ENCODE results near the gene RSU1. TPM values are rescaled to one million over a fixed set of nuclear protein-coding genes. Genes with fewer than 3 reads are reported as not detected.
"Not testable (repeated sequence)": the region's sequence is repeated elsewhere in the genome, so short reads cannot be mapped to it uniquely, and the experiment has no call there.

The RSU1 gene
- total RNA-seq, 2 donors from 2014 or later, result 49.1 to 53.1 TPM

- ATAC-seq (replicated peaks in 1 of 2) (no peak), DNase-seq (no peak)
- Mint-ChIP-seq H3K36me3 (ENCODE audit: insufficient read depth in 2 of 2) (no peaks in the 10 kb centered on the region), H3K27ac (no peak overlapping the region), H3K4me3 (no peak overlapping the region), H3K27me3 (ENCODE audit: low read depth) (no peaks in the 10 kb centered on the region), H3K4me1 (ENCODE audit: low read depth) (no peaks in the 10 kb centered on the region), H3K9me3 (no peaks in the 10 kb centered on the region)
These were observed 28.0 kb upstream of the RSU1 start for GRCh38 chr10:16845248-16845647.

GRCh38 chr10:16843252-16843870 lies 26.1 kb upstream of the RSU1 start:
- H3K27me3 Mint-ChIP-seq (ENCODE audit: low read depth), result no peaks in the 10 kb centered on the region
- no peaks in the 10 kb centered on the region for H3K36me3 Mint-ChIP-seq (ENCODE audit: insufficient read depth in 2 of 2)
- H3K4me1 Mint-ChIP-seq (ENCODE audit: low read depth), result no peaks in the 10 kb centered on the region
- no peak overlapping the region for H3K4me3 Mint-ChIP-seq
- peak; percentile 81 to 97 for ATAC-seq (replicated peaks in 1 of 2)
- DNase-seq, result peak in 1 of 2 donors; percentile 13
- H3K9me3 Mint-ChIP-seq, result no peaks in the 10 kb centered on the region
- H3K27ac Mint-ChIP-seq, result peak overlapping the region; percentile 34

GRCh38 chr10:16835228-16835627 lies 18.0 kb upstream of the RSU1 start:
- Mint-ChIP-seq H3K4me1 (ENCODE audit: low read depth) (peaks cover 16% of the 10 kb centered on the region), H3K4me3 (peak overlapping the region; percentile 51 to 76), H3K9me3 (no peaks in the 10 kb centered on the region), H3K27me3 (ENCODE audit: low read depth) (no peaks in the 10 kb centered on the region), H3K27ac (no peak overlapping the region), H3K36me3 (ENCODE audit: insufficient read depth in 2 of 2) (no peaks in the 10 kb centered on the region)
- DNase-seq (peak in 1 of 2 donors; percentile 21), ATAC-seq (replicated peaks in 1 of 2) (peak; percentile 68 to 77)

- Mint-ChIP-seq H3K27ac (no peak overlapping the region), H3K9me3 (no peaks in the 10 kb centered on the region), H3K36me3 (ENCODE audit: insufficient read depth in 2 of 2) (no peaks in the 10 kb centered on the region), H3K27me3 (ENCODE audit: low read depth) (no peaks in the 10 kb centered on the region), H3K4me1 (ENCODE audit: low read depth) (peaks cover 12% of the 10 kb centered on the region), H3K4me3 (no peak overlapping the region)
- DNase-seq, result no peak
- ATAC-seq (replicated peaks in 1 of 2), result no peak
These were observed 15.3 kb upstream of the RSU1 start for GRCh38 chr10:16832351-16833080.

- H3K27me3 Mint-ChIP-seq (ENCODE audit: low read depth), result no peaks in the 10 kb centered on the region
- no peak overlapping the region for H3K27ac Mint-ChIP-seq
- no peak for DNase-seq
- no peak overlapping the region for H3K4me3 Mint-ChIP-seq
- ATAC-seq (replicated peaks in 1 of 2), result no peak
- no peaks in the 10 kb centered on the region for H3K9me3 Mint-ChIP-seq
- H3K36me3 Mint-ChIP-seq (ENCODE audit: insufficient read depth in 2 of 2), result no peaks in the 10 kb centered on the region
- H3K4me1 Mint-ChIP-seq (ENCODE audit: low read depth), result no peaks in the 10 kb centered on the region
These were observed 11.5 kb upstream of the RSU1 start for GRCh38 chr10:16828701-16829175.

GRCh38 chr10:16828114-16828568 lies 10.9 kb upstream of the RSU1 start:
- DNase-seq, result peak; percentile 56 to 71
- Mint-ChIP-seq H3K4me1 (ENCODE audit: low read depth) (no peaks in the 10 kb centered on the region), H3K4me3 (no peak overlapping the region), H3K9me3 (peaks cover 3% of the 10 kb centered on the region in 2 donors), H3K36me3 (ENCODE audit: insufficient read depth in 2 of 2) (peaks cover 3% of the 10 kb centered on the region in 2 donors), H3K27ac (no peak overlapping the region), H3K27me3 (ENCODE audit: low read depth) (no peaks in the 10 kb centered on the region)
- ATAC-seq (replicated peaks in 1 of 2), result peak; percentile 66 to 81

GRCh38 chr10:16827474-16827873 lies 10.2 kb upstream of the RSU1 start:
- H3K4me3 Mint-ChIP-seq; H3K36me3 Mint-ChIP-seq (ENCODE audit: insufficient read depth in 2 of 2); H3K27ac Mint-ChIP-seq; DNase-seq; H3K4me1 Mint-ChIP-seq (ENCODE audit: low read depth); ATAC-seq (replicated peaks in 1 of 2); H3K27me3 Mint-ChIP-seq (ENCODE audit: low read depth); H3K9me3 Mint-ChIP-seq: not testable (repeated sequence)

GRCh38 chr10:16822726-16823360 lies 5.6 kb upstream of the RSU1 start:
- DNase-seq (no peak), ATAC-seq (replicated peaks in 1 of 2) (no peak)
- no peaks in the 10 kb centered on the region for H3K27me3 Mint-ChIP-seq (ENCODE audit: low read depth)
- H3K4me3 Mint-ChIP-seq, result no peak overlapping the region
- H3K4me1 Mint-ChIP-seq (ENCODE audit: low read depth), result no peaks in the 10 kb centered on the region
- H3K9me3 Mint-ChIP-seq, result peaks cover 8 to 15% of the 10 kb centered on the region in 2 donors
- H3K27ac Mint-ChIP-seq, result no peak overlapping the region
- peaks cover 12 to 14% of the 10 kb centered on the region in 2 donors for H3K36me3 Mint-ChIP-seq (ENCODE audit: insufficient read depth in 2 of 2)

- Mint-ChIP-seq H3K9me3 (peaks cover 8 to 15% of the 10 kb centered on the region in 2 donors), H3K36me3 (ENCODE audit: insufficient read depth in 2 of 2) (peaks cover 14% of the 10 kb centered on the region in 2 donors), H3K27me3 (ENCODE audit: low read depth) (no peaks in the 10 kb centered on the region), H3K4me1 (ENCODE audit: low read depth) (no peaks in the 10 kb centered on the region), H3K27ac (no peak overlapping the region), H3K4me3 (no peak overlapping the region)
- ATAC-seq (replicated peaks in 1 of 2), result no peak
- no peak for DNase-seq
These were observed 4.8 kb upstream of the RSU1 start for GRCh38 chr10:16822027-16822426.

GRCh38 chr10:16820421-16820820 lies 3.2 kb upstream of the RSU1 start:
- H3K27me3 Mint-ChIP-seq (ENCODE audit: low read depth), result no peaks in the 10 kb centered on the region
- no peak for DNase-seq
- peaks cover 14 to 16% of the 10 kb centered on the region in 2 donors for H3K36me3 Mint-ChIP-seq (ENCODE audit: insufficient read depth in 2 of 2)
- H3K27ac Mint-ChIP-seq, result no peak overlapping the region
- ATAC-seq (replicated peaks in 1 of 2), result no peak
- H3K9me3 Mint-ChIP-seq, result peaks cover 8 to 15% of the 10 kb centered on the region in 2 donors
- H3K4me1 Mint-ChIP-seq (ENCODE audit: low read depth), result peaks cover 11% of the 10 kb centered on the region
- H3K4me3 Mint-ChIP-seq, result no peak overlapping the region

GRCh38 chr10:16820018-16820417 lies 2.8 kb upstream of the RSU1 start:
- Mint-ChIP-seq H3K4me1 (ENCODE audit: low read depth) (peaks cover 15% of the 10 kb centered on the region), H3K27ac (no peak overlapping the region), H3K27me3 (ENCODE audit: low read depth) (no peaks in the 10 kb centered on the region), H3K36me3 (ENCODE audit: insufficient read depth in 2 of 2) (peaks cover 14 to 18% of the 10 kb centered on the region in 2 donors), H3K4me3 (no peak overlapping the region), H3K9me3 (peaks cover 8 to 15% of the 10 kb centered on the region in 2 donors)
- no peak for ATAC-seq (replicated peaks in 1 of 2)
- no peak for DNase-seq

- Mint-ChIP-seq H3K9me3 (peaks cover 8 to 15% of the 10 kb centered on the region in 2 donors), H3K36me3 (ENCODE audit: insufficient read depth in 2 of 2) (peaks cover 14 to 18% of the 10 kb centered on the region in 2 donors), H3K4me1 (ENCODE audit: low read depth) (peaks cover 18% of the 10 kb centered on the region), H3K27me3 (ENCODE audit: low read depth) (no peaks in the 10 kb centered on the region), H3K4me3 (peak overlapping the region in 1 of 2 donors; percentile 1), H3K27ac (no peak overlapping the region)
- ATAC-seq (replicated peaks in 1 of 2) (no peak), DNase-seq (no peak)
These were observed 2.2 kb upstream of the RSU1 start for GRCh38 chr10:16819436-16819835.

GRCh38 chr10:16819026-16819425 lies 1.8 kb upstream of the RSU1 start:
- Mint-ChIP-seq H3K4me3 (peak overlapping the region in 1 of 2 donors; percentile 1), H3K27me3 (ENCODE audit: low read depth) (no peaks in the 10 kb centered on the region), H3K4me1 (ENCODE audit: low read depth) (peaks cover 18% of the 10 kb centered on the region), H3K27ac (no peak overlapping the region), H3K36me3 (ENCODE audit: insufficient read depth in 2 of 2) (peaks cover 14 to 18% of the 10 kb centered on the region in 2 donors), H3K9me3 (peaks cover 8 to 15% of the 10 kb centered on the region in 2 donors)
- no peak for ATAC-seq (replicated peaks in 1 of 2)
- DNase-seq, result no peak

Measured in activated T-cell treated with anti-CD3 and anti-CD28 coated beads, Interleukin-2, amount 50 U/mL, for 72 hours (primary cell).